Loucy (cell line): Measurements from ENCODE around the gene CTNNA2.

Experiments used
- H2AFZ ChIP-seq: fragments of 200-600 bp; sonication (generic); 2 replicates; pipeline ENCODE4 v1.6.0; 2016; ENCODE audit warnings: antibody characterized with exemption, mild to moderate bottlenecking, low read length, moderate library complexity
- H3F3A ChIP-seq: fragments of 200-600 bp; 2 replicates; pipeline ENCODE4 v1.6.0; 2016; ENCODE audit warnings: antibody characterized with exemption, low read depth, mild to moderate bottlenecking
- H3K27me3 ChIP-seq: fragments of 200-600 bp; sonication (generic); 2 replicates; pipeline ENCODE4 v1.6.1; 2014; ENCODE audit warnings: low read length, mild to moderate bottlenecking; ENCODE audit not compliant: insufficient read depth, poor library complexity, severe bottlenecking
- H3K36me3 ChIP-seq: fragments of 200-600 bp; sonication (generic); 2 replicates; pipeline ENCODE4 v1.6.1; 2016; ENCODE audit warnings: low read length; ENCODE audit not compliant: insufficient read depth
- H3K4me1 ChIP-seq: fragments of 200-600 bp; sonication (generic); 2 replicates; pipeline ENCODE4 v1.5.1; 2014; ENCODE audit warnings: low read length, mild to moderate bottlenecking; ENCODE audit not compliant: insufficient read depth, poor library complexity, severe bottlenecking
- H3K4me2 ChIP-seq: fragments of 200-600 bp; sonication (generic); 2 replicates; pipeline ENCODE4 v1.6.0; 2014; ENCODE audit warnings: antibody characterized with exemption, low read length, low read depth, mild to moderate bottlenecking; ENCODE audit not compliant: poor library complexity, severe bottlenecking
- H3K4me3 ChIP-seq: fragments of 200-600 bp; sonication (generic); 2 replicates; pipeline ENCODE4 v1.5.1; 2014; ENCODE audit warnings: low read length, mild to moderate bottlenecking, mixed read lengths; ENCODE audit not compliant: poor library complexity, severe bottlenecking
- H3K79me2 ChIP-seq: fragments of 200-600 bp; sonication (generic); 2 replicates; pipeline ENCODE4 v1.6.1; 2014; ENCODE audit warnings: low read length; ENCODE audit not compliant: insufficient read depth
- H3K9ac ChIP-seq: fragments of 200-600 bp; sonication (generic); 2 replicates; pipeline ENCODE4 v1.6.0; 2014; ENCODE audit warnings: mild to moderate bottlenecking, low read depth, low read length, moderate library complexity; ENCODE audit not compliant: poor library complexity, severe bottlenecking
- H3K9me2 ChIP-seq: fragments of 200-600 bp; sonication (generic); replicated peaks from 2 replicates; pipeline ENCODE4 v1.6.1; 2016; ENCODE audit warnings: low read depth, low read length, mixed read lengths
- H3K9me3 ChIP-seq: fragments of 200-600 bp; sonication (generic); 2 replicates; pipeline ENCODE4 v1.6.1; 2014; ENCODE audit warnings: mild to moderate bottlenecking, antibody characterized with exemption, low read length, low read depth; ENCODE audit not compliant: insufficient read depth
- H4K20me1 ChIP-seq: fragments of 200-600 bp; sonication (generic); 2 replicates; pipeline ENCODE4 v1.6.0; 2014; ENCODE audit warnings: antibody characterized with exemption, low read length, mild to moderate bottlenecking; ENCODE audit not compliant: insufficient read depth, poor library complexity, severe bottlenecking
- CTCF ChIP-seq: fragments of 200-600 bp; sonication (generic); conservative IDR thresholded peaks from 2 replicates; pipeline ENCODE4 v1.5.1; 2014; ENCODE audit warnings: mild to moderate bottlenecking, antibody characterized with exemption, low read length
- EZH2phosphoT487 ChIP-seq: fragments of 200-600 bp; IDR thresholded peaks from 2 replicates; pipeline ENCODE4 v1.6.1; 2018; ENCODE audit warnings: antibody characterized with exemption, mild to moderate bottlenecking, moderate library complexity, borderline replicate concordance

CTNNA2 gene

GRCh38 chr2:80117401-80117800 lies 604.5 kb downstream of the CTNNA2 start:
- Histone ChIP-seq H3K9me3 (no peaks in the 10 kb centered on the region), H3K27me3 (no peaks in the 10 kb centered on the region), H3K4me1 (no peaks in the 10 kb centered on the region), H3K9me2 (no peaks in the 10 kb centered on the region), H3K79me2 (no peaks in the 10 kb centered on the region), H2AFZ (no peak overlapping the region), H3K36me3 (no peaks in the 10 kb centered on the region), H3K9ac (no peak overlapping the region), H4K20me1 (no peaks in the 10 kb centered on the region), H3K4me3 (no peak overlapping the region), H3K4me2 (no peak overlapping the region), H3F3A (no peaks in the 10 kb centered on the region)
- TF ChIP-seq CTCF (no peak), EZH2phosphoT487 (no peak)

DNA sequence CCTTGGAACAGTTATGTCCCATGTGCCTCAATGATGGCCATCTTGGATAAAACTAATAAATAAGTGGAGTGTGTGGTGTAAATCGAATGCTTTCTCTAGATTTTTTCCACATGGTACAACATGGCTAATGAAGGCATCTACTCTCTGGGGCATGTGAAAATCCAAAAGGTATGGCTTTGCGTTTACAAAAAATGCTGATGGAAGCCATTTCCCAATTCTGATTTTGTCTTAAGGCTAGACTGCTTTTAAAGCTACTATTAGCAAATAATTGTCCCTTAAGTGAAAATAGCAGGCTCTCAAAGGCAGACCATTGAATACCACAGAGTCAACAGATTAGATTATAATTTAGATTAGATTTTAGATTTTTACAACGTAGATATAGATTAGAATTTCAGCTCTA lies 608.0 kb downstream of the CTNNA2 start:
- H3K4me3 ChIP-seq = no peak overlapping the region
- no peak overlapping the region for H2AFZ ChIP-seq
- no peaks in the 10 kb centered on the region for H4K20me1 ChIP-seq
- H3K4me1 ChIP-seq = no peaks in the 10 kb centered on the region
- H3K9me2 ChIP-seq = no peaks in the 10 kb centered on the region
- TF ChIP-seq CTCF = no peak
- no peak for TF ChIP-seq EZH2phosphoT487
- H3K9me3 ChIP-seq = no peaks in the 10 kb centered on the region
- H3K4me2 ChIP-seq = no peak overlapping the region
- H3K27me3 ChIP-seq = no peaks in the 10 kb centered on the region
- H3K36me3 ChIP-seq = no peaks in the 10 kb centered on the region
- no peaks in the 10 kb centered on the region for H3K79me2 ChIP-seq
- no peaks in the 10 kb centered on the region for H3F3A ChIP-seq
- no peak overlapping the region for H3K9ac ChIP-seq

- H3K4me3 ChIP-seq = no peak overlapping the region
- no peaks in the 10 kb centered on the region for H3K36me3 ChIP-seq
- H3K4me1 ChIP-seq = no peaks in the 10 kb centered on the region
- H3K4me2 ChIP-seq = no peak overlapping the region
- H4K20me1 ChIP-seq = no peaks in the 10 kb centered on the region
- H3F3A ChIP-seq = no peaks in the 10 kb centered on the region
- H2AFZ ChIP-seq = no peak overlapping the region
- TF ChIP-seq EZH2phosphoT487 (no peak), CTCF (no peak)
- no peaks in the 10 kb centered on the region for H3K79me2 ChIP-seq
- no peaks in the 10 kb centered on the region for H3K9me2 ChIP-seq
- H3K27me3 ChIP-seq = no peaks in the 10 kb centered on the region
- H3K9ac ChIP-seq = no peak overlapping the region
- no peaks in the 10 kb centered on the region for H3K9me3 ChIP-seq
Observed at GRCh38 chr2:80122675-80123074, 609.8 kb downstream of the CTNNA2 start.
